SK-N-MC (cell line): ENCODE results near the gene PCDH20.
"Not testable (repeated sequence)": the region's sequence is repeated elsewhere in the genome, so short reads cannot be mapped to it uniquely, and the experiment has no call there.

Experiments
- DNase-seq: peaks from one replicate; pipeline ENCODE4 v3.0.0-alpha.2; 2011; ENCODE audit warnings: low read depth, low spot score
- H3K27ac ChIP-seq: fragments of 200-600 bp; sonication (generic); 2 replicates; pipeline ENCODE4 v1.5.1; 2016; ENCODE audit warnings: mixed run types
- H3K36me3 ChIP-seq: fragments of 200-600 bp; sonication (generic); 2 replicates; pipeline ENCODE4 v1.6.1; 2017; ENCODE audit warnings: antibody characterized with exemption, low read length, mixed read lengths; ENCODE audit not compliant: insufficient read depth
- H3K4me3 ChIP-seq: fragments of 200-600 bp; sonication (generic); 2 replicates; pipeline ENCODE4 v1.5.1; 2016
- H3K9ac ChIP-seq: fragments of 200-600 bp; sonication (generic); 2 replicates; pipeline ENCODE4 v1.8.0; 2017; ENCODE audit warnings: mixed run types, mixed read lengths; ENCODE audit not compliant: insufficient read length
- H3K9me3 ChIP-seq: fragments of 200-600 bp; sonication (generic); 2 replicates; pipeline ENCODE4 v1.6.1; 2017; ENCODE audit warnings: low read depth, mild to moderate bottlenecking, antibody characterized with exemption, low read length, moderate library complexity, mixed read lengths
- EZH2 ChIP-seq: fragments of 200-600 bp; sonication (generic); IDR thresholded peaks from one replicate; pipeline ENCODE4 v1.6.1; 2017; ENCODE audit warnings: antibody characterized with exemption
- FOXP2 ChIP-seq: optimal IDR thresholded peaks from 2 replicates; pipeline ENCODE3; 2011; ENCODE audit warnings: mild to moderate bottlenecking, moderate library complexity; ENCODE audit not compliant: insufficient read depth; ENCODE audit errors: extremely low read length, control extremely low read depth
- POLR2AphosphoS5 ChIP-seq: IDR thresholded peaks from 2 replicates; pipeline ENCODE4 v1.6.1; 2012; ENCODE audit warnings: mild to moderate bottlenecking, low read depth, low read length, borderline replicate concordance

Gene PCDH20

DNA sequence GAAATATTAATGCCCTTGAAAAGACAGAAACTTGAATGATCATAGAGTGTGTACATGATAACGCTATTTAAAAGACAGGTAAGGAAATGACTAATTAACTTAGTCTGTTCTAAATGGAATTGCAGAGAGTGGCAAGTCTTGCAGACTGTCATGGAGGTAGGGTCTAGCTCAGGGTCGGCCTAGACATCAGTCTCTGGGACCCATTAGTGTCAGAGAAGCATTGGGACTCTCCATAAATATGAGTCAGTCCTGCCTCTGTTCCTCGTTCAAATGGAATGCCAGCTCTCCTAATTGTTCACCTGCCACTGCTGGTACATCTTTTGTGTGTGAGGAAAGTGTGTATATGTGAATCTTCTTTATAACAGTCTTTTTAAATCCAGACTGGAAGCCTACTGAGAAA is 28.0 kb downstream of the PCDH20 start:
- DNase-seq, result no peak
- TF ChIP-seq POLR2AphosphoS5, result no peak
- no peak for TF ChIP-seq FOXP2
- no peak for TF ChIP-seq EZH2
- H3K9me3 ChIP-seq, result no peaks in the 10 kb centered on the region
- H3K4me3 ChIP-seq, result no peak overlapping the region
- no peak overlapping the region for H3K9ac ChIP-seq
- no peaks in the 10 kb centered on the region for H3K36me3 ChIP-seq
- no peak overlapping the region for H3K27ac ChIP-seq

DNA sequence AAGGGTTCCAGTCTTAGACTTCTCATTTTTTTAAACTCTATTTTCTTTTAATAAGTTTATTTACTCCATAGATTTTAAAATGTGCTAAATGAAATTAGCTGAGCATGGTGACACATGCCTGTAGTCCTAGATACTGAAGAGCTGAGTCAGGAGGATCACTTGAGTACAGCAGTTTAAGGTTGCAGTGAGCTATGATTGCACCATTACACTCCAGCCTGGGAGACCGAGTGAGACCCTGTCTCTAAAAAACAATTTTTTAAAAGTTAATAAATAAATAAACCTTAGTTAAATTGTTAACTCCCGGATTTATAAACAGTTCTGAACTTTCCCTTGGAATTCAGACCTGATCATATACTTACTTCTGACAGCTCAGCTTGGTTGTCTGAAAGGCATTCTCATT is 32.5 kb downstream of the PCDH20 start:
- TF ChIP-seq EZH2 (no peak), POLR2AphosphoS5 (no peak), FOXP2 (no peak)
- H3K9me3 ChIP-seq, result no peaks in the 10 kb centered on the region
- H3K9ac ChIP-seq, result no peak overlapping the region
- no peaks in the 10 kb centered on the region for H3K36me3 ChIP-seq
- no peak overlapping the region for H3K4me3 ChIP-seq
- DNase-seq, result no peak
- no peak overlapping the region for H3K27ac ChIP-seq

DNA sequence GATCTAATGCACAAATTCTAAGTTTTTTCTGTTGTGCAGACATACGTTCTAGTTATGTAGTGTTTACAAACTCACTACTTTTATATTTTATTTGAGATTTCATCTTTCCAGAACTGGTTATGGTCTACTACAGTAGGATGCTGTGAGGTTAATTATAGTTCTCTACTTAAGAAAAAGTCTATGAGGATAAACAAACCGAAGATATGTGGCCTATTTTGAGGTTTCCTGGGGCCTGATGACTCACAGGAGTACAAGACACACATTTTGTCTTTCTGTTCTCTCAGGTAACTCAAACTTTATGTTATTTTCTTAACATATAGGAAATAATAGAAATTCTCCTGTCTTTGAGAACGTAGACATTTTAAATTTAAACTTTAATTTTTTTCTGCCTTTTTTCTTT is 45.1 kb downstream of the PCDH20 start:
- Histone ChIP-seq H3K9me3 (no peaks in the 10 kb centered on the region), H3K4me3 (no peak overlapping the region), H3K36me3 (no peaks in the 10 kb centered on the region), H3K9ac (no peak overlapping the region), H3K27ac (no peak overlapping the region)
- no peak for TF ChIP-seq POLR2AphosphoS5
- TF ChIP-seq FOXP2, result no peak
- TF ChIP-seq EZH2, result no peak
- no peak for DNase-seq

DNA sequence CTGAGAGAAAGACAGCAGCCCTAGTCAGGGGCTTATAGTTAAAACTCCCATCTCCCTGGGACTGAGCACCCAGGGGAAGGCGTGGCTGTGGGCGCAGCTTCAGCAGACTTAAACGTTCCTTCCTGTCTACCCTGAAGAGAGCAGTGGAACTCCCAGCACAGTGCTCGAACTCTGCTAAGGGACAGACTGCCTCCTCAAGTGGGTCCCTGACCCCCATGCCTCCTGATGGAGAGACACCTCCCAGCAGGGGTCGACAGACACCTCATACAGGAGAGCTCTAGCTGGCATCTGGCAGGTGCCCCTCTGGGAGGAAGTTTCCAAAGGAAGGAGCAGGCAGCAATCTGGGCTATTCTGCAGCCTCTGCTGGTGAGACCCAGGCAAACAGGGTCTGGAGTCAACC is 51.0 kb downstream of the PCDH20 start:
- not testable (repeated sequence) for H3K4me3 ChIP-seq, H3K9me3 ChIP-seq, DNase-seq, H3K9ac ChIP-seq, H3K36me3 ChIP-seq, H3K27ac ChIP-seq

DNA sequence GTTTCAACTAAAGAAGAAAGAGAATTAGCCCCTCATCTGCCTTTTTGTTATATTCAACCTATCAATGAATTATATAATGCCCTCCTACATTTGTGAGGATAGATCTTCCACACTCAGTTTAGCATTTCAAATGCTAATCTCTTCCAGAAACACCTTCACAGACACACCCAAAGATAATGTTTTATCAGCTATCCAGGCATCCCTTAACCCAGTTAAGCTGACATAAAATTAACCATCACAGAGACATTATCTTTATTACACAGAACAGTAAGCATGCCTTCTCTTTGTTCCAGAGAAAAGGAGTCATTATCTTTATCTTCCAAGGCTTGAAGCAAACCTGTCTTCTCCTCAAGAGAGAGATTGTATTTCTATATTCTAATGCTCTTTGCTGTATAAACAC is 53.1 kb downstream of the PCDH20 start:
- no peaks in the 10 kb centered on the region for H3K36me3 ChIP-seq
- no peak overlapping the region for H3K27ac ChIP-seq
- H3K9me3 ChIP-seq, result no peaks in the 10 kb centered on the region
- no peak overlapping the region for H3K4me3 ChIP-seq
- no peak for TF ChIP-seq FOXP2
- DNase-seq, result no peak
- H3K9ac ChIP-seq, result no peak overlapping the region
